WTC11 (cell line): ENCODE measurements around the gene UBE2V1. TPM values are rescaled to one million over a fixed set of nuclear protein-coding genes. Genes with fewer than 3 reads are reported as not detected.
A peak's percentile ranks its signal among the peaks of the same experiment; 100 is the strongest.

Experiments used
- ATAC-seq: fragments of 200-7000 bp; cut with Tn5 transposase; 2 replicates; pipeline ENCODE4 v1.10.0; 2021; ENCODE audit warnings: mild to moderate bottlenecking, moderate library complexity
- CTCF ChIA-PET: fragments of 300-600 bp; sonication (Branson Sonifier 250); formaldehyde crosslinking; loops from one replicate; lab custom pipeline; 2021; ENCODE audit warnings: antibody characterized with exemption; lab: Charles Lee
- POLR2A ChIA-PET: fragments of 350-600 bp; sonication (Branson Sonifier 250); formaldehyde crosslinking; loops from one replicate; lab custom pipeline; 2021; ENCODE audit warnings: antibody characterized with exemption; lab: Charles Lee
- DNase-seq: peaks from one replicate; pipeline ENCODE4 v3.0.0; 2021; ENCODE audit warnings: low spot score
- H3K27ac Mint-ChIP-seq: 2 replicates; pipeline ENCODE4 v1.8.0; 2021; ENCODE audit warnings: mixed read lengths
- H3K27me3 Mint-ChIP-seq: 2 replicates; pipeline ENCODE4 v1.8.0; 2021; ENCODE audit warnings: low read depth, mild to moderate bottlenecking, moderate library complexity, mixed read lengths
- H3K36me3 Mint-ChIP-seq: 2 replicates; pipeline ENCODE4 v1.8.0; 2021; ENCODE audit warnings: mixed read lengths
- H3K4me1 Mint-ChIP-seq: 2 replicates; pipeline ENCODE4 v1.8.0; 2022; ENCODE audit warnings: mixed read lengths
- H3K4me3 Mint-ChIP-seq: 2 replicates; pipeline ENCODE4 v1.8.0; 2021; ENCODE audit warnings: mild to moderate bottlenecking, moderate library complexity, mixed read lengths
- H3K9me3 Mint-ChIP-seq: 2 replicates; pipeline ENCODE4 v1.8.0; 2021; ENCODE audit warnings: mixed read lengths
- CREM ChIP-seq: sonication (generic); formaldehyde crosslinking; IDR thresholded peaks from 2 replicates; pipeline ENCODE4 v1.8.1; 2022; ENCODE audit warnings: mild to moderate bottlenecking, missing genetic modification reagents, moderate library complexity
- ELF4 ChIP-seq: sonication (generic); formaldehyde crosslinking; IDR thresholded peaks from 2 replicates; pipeline ENCODE4 v1.8.1; 2022; ENCODE audit warnings: low read depth, mild to moderate bottlenecking, moderate library complexity, missing genetic modification reagents
- FOXK1 ChIP-seq: sonication (generic); formaldehyde crosslinking; IDR thresholded peaks from 2 replicates; pipeline ENCODE4 v1.8.0; 2022; ENCODE audit warnings: mild to moderate bottlenecking, moderate library complexity, missing genetic modification reagents
- GABPB1 ChIP-seq: sonication (generic); formaldehyde crosslinking; IDR thresholded peaks from 2 replicates; pipeline ENCODE4 v1.8.1; 2023; ENCODE audit warnings: mild to moderate bottlenecking, missing genetic modification reagents
- GRHL2 ChIP-seq: fragments of 250-450 bp; sonication (Bioruptor Pico); IDR thresholded peaks from 2 replicates; pipeline ENCODE4 v1.8.0; 2022; ENCODE audit warnings: mild to moderate bottlenecking, moderate library complexity; ENCODE audit not compliant: insufficient replicate concordance, severe bottlenecking
- HMGA2 ChIP-seq: fragments of 250-450 bp; sonication (Bioruptor Pico); IDR thresholded peaks from 2 replicates; pipeline ENCODE4 v1.4.0; 2021; ENCODE audit warnings: mild to moderate bottlenecking, moderate library complexity
- IRF2 ChIP-seq: sonication (generic); formaldehyde crosslinking; IDR thresholded peaks from 2 replicates; pipeline ENCODE4 v1.8.0; 2022; ENCODE audit warnings: low read depth, missing genetic modification reagents, borderline replicate concordance
- MXD4 ChIP-seq: fragments of 250-450 bp; sonication (Bioruptor Pico); IDR thresholded peaks from 2 replicates; pipeline ENCODE4 v1.8.0; 2021; ENCODE audit warnings: mild to moderate bottlenecking, moderate library complexity, borderline replicate concordance
- MYBL2 ChIP-seq: sonication (generic); formaldehyde crosslinking; IDR thresholded peaks from 2 replicates; pipeline ENCODE4 v1.8.1; 2023; ENCODE audit warnings: mild to moderate bottlenecking, moderate library complexity, missing genetic modification reagents
- NR1H2 ChIP-seq: sonication (generic); formaldehyde crosslinking; IDR thresholded peaks from 2 replicates; pipeline ENCODE4 v1.9.0; 2021; ENCODE audit warnings: mild to moderate bottlenecking, moderate library complexity, missing genetic modification reagents
- NR2C2 ChIP-seq: sonication (generic); formaldehyde crosslinking; IDR thresholded peaks from 2 replicates; pipeline ENCODE4 v1.8.0; 2022; ENCODE audit warnings: mild to moderate bottlenecking, missing genetic modification reagents
- TCF7 ChIP-seq: sonication (generic); formaldehyde crosslinking; IDR thresholded peaks from 2 replicates; pipeline ENCODE4 v1.8.0; 2022; ENCODE audit warnings: mild to moderate bottlenecking, low read depth, missing genetic modification reagents, moderate library complexity
- TP53 ChIP-seq: sonication (generic); formaldehyde crosslinking; IDR thresholded peaks from 2 replicates; pipeline ENCODE4 v1.8.1; 2023; ENCODE audit warnings: mild to moderate bottlenecking, missing genetic modification reagents
- ZBTB21 ChIP-seq: sonication (generic); formaldehyde crosslinking; IDR thresholded peaks from 2 replicates; pipeline ENCODE4 v1.8.1; 2023; ENCODE audit warnings: mild to moderate bottlenecking, missing genetic modification reagents, borderline replicate concordance
- ZNF121 ChIP-seq: sonication (generic); formaldehyde crosslinking; IDR thresholded peaks from 2 replicates; pipeline ENCODE4 v1.8.0; 2023; ENCODE audit warnings: missing genetic modification reagents
- ZNF138 ChIP-seq: sonication (generic); formaldehyde crosslinking; conservative IDR thresholded peaks from 2 replicates; pipeline ENCODE4 v1.8.1; 2022; ENCODE audit warnings: mild to moderate bottlenecking, moderate library complexity, missing genetic modification reagents
- ZNF317 ChIP-seq: sonication (generic); formaldehyde crosslinking; IDR thresholded peaks from 2 replicates; pipeline ENCODE4 v1.8.1; 2023; ENCODE audit warnings: low read depth, mild to moderate bottlenecking, moderate library complexity, missing genetic modification reagents, borderline replicate concordance
- ZNF416 ChIP-seq: fragments of 250-450 bp; sonication (Bioruptor Pico); IDR thresholded peaks from 2 replicates; pipeline ENCODE4 v1.9.0; 2021; ENCODE audit warnings: mild to moderate bottlenecking, inconsistent platforms
- ZNF423 ChIP-seq: fragments of 250-450 bp; sonication (Bioruptor Pico); IDR thresholded peaks from 2 replicates; pipeline ENCODE4 v2.1.2; 2022; ENCODE audit warnings: mild to moderate bottlenecking, moderate library complexity
- ZNF671 ChIP-seq: fragments of 250-450 bp; sonication (Bioruptor Pico); IDR thresholded peaks from 2 replicates; pipeline ENCODE4 v1.8.0; 2021; ENCODE audit warnings: mild to moderate bottlenecking
- total RNA-seq: library from RNA; stranded (reverse); gene quantifications from 3 replicates; pipeline ENCODE4 v1.2.3, GENCODE V29; 2021
- TF ChIP-seq, protein P1 (sequence below): sonication (generic); formaldehyde crosslinking; IDR thresholded peaks from 2 replicates; pipeline ENCODE4 v1.8.1; 2022; ENCODE audit warnings: low read depth, missing genetic modification reagents, borderline replicate concordance
- TF ChIP-seq, protein P2 (sequence below): fragments of 200-600 bp; IDR thresholded peaks from 2 replicates; pipeline ENCODE4 v1.8.0; 2022; ENCODE audit warnings: antibody characterized with exemption
- TF ChIP-seq, protein P3 (sequence below): fragments of 250-450 bp; sonication (Bioruptor Pico); IDR thresholded peaks from 2 replicates; pipeline ENCODE4 v1.9.0; 2021; ENCODE audit warnings: mild to moderate bottlenecking
- TF ChIP-seq, protein P4 (sequence below): sonication (generic); formaldehyde crosslinking; IDR thresholded peaks from 2 replicates; pipeline ENCODE4 v1.8.1; 2022; ENCODE audit warnings: mild to moderate bottlenecking, missing genetic modification reagents, moderate library complexity, borderline replicate concordance
- TF ChIP-seq, protein P5 (sequence below): sonication (generic); formaldehyde crosslinking; IDR thresholded peaks from 2 replicates; pipeline ENCODE4 v1.8.0; 2022; ENCODE audit warnings: mild to moderate bottlenecking, missing genetic modification reagents

Gene UBE2V1
- total RNA-seq, 1 experiment from 2014 or later = 144 TPM

DNA sequence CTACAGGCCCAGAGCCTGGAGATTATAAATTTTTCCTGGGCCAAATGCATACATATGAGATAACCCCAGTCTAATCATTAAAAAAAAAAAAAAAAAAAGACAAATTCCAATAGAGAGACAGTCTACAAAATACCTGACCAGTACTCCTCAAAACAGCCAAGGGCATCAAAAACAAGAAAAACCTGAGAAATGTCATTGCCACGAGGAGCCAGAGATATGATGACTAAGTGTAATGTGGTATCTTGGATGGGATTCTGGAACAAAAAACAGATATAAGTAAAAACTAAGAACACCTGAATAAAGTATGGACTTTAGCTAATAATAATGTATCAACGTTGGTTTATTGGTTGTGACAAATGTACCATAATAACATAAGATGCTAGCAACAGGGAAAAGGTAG, 24.9 kb downstream of the UBE2V1 start:
- Mint-ChIP-seq H3K27me3 (no peaks in the 10 kb centered on the region), H3K4me1 (peaks cover 27% of the 10 kb centered on the region), H3K36me3 (peaks cover 16% of the 10 kb centered on the region), H3K9me3 (no peaks in the 10 kb centered on the region), H3K4me3 (no peak overlapping the region), H3K27ac (no peak overlapping the region)
- no peak for ATAC-seq
- ChIA-PET POLR2A (interaction anchor here (0.7 kb wide), 1 partner anchor 103 kb away, joined by 5 read pairs; no protein-coding TSS in a partner anchor), CTCF (interaction anchor here (0.8 kb wide), 1 partner anchor 109 kb away, joined by 3 read pairs; no protein-coding TSS in a partner anchor)
- TF ChIP-seq ZNF121 (CRISPR knock-in tag) (no peak), FOXK1 (no peak), CREM (CRISPR knock-in tag) (no peak), ELF4 (CRISPR knock-in tag) (no peak), TP53 (CRISPR knock-in tag) (no peak), MYBL2 (CRISPR knock-in tag) (no peak), HMGA2 (CRISPR knock-in tag) (no peak), IRF2 (no peak), TCF7 (CRISPR knock-in tag) (no peak), NR2C2 (CRISPR knock-in tag) (no peak), GRHL2 (CRISPR knock-in tag) (no peak)
- TF ChIP-seq, protein P1, sequence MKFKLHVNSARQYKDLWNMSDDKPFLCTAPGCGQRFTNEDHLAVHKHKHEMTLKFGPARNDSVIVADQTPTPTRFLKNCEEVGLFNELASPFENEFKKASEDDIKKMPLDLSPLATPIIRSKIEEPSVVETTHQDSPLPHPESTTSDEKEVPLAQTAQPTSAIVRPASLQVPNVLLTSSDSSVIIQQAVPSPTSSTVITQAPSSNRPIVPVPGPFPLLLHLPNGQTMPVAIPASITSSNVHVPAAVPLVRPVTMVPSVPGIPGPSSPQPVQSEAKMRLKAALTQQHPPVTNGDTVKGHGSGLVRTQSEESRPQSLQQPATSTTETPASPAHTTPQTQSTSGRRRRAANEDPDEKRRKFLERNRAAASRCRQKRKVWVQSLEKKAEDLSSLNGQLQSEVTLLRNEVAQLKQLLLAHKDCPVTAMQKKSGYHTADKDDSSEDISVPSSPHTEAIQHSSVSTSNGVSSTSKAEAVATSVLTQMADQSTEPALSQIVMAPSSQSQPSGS = no peak
- DNase-seq = no peak

DNA sequence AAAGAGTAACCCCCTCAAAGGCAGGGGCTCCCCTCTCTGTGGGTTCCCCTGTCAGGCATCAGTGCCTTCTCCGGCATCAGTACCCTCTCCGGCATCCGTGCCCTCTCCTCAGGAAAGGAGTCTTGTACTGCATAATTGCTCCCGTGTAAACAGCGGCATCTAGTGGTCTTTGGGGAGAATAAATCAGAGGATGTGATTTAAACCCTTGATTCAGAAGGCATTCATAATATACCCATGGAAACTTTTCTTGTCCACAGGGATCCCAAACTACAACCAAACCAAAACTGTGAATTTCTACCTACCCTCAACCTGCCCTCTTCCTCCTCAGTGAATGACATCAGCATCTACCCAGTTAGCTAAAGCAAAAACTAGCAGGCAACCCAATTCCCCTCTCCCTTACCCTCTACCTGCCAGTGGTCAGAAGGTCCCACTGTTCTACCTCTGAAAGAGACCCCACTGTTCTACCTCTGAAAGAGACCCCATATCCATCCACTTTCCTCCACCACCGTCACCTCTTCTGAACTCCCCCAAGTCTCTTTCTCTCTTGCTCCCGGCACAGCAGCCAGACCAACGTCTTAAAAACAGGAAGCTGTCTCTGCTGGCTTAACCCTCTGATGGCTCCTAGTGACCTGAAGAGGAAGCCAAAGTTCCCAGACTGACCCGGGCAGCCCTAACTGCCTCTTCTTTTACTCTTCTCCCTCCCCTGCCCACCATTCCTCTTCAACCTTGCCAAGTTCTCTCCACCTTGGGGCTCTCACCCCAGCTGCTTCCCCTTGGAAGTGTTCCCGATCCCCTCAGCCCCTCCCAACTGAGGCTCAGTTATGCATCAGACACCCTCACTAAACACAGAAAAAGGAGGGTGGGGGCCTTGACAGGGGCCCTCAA, 27.2 kb downstream of the UBE2V1 start:
- POLR2A ChIA-PET = interaction anchor here (0.6 to 1.0 kb wide), 2 partner anchors 20 to 170 kb away, joined by 3 to 7 read pairs; no protein-coding TSS in a partner anchor
- Mint-ChIP-seq H3K27ac (peak overlapping the region; percentile 87), H3K4me3 (peak overlapping the region; percentile 31), H3K9me3 (no peaks in the 10 kb centered on the region), H3K27me3 (no peaks in the 10 kb centered on the region), H3K36me3 (peaks cover 25% of the 10 kb centered on the region), H3K4me1 (peaks cover 27% of the 10 kb centered on the region)
- peak; percentile 50 for DNase-seq
- peak; percentile 90 for ATAC-seq
- CTCF ChIA-PET = interaction anchor here (0.6 to 5.8 kb wide), 25 partner anchors 9 to 477 kb away, joined by 3 to 47 read pairs (median 5); partner anchors contain the start of genes PEDS1, SNAI1 and UBE2V1
- TF ChIP-seq, protein P2, sequence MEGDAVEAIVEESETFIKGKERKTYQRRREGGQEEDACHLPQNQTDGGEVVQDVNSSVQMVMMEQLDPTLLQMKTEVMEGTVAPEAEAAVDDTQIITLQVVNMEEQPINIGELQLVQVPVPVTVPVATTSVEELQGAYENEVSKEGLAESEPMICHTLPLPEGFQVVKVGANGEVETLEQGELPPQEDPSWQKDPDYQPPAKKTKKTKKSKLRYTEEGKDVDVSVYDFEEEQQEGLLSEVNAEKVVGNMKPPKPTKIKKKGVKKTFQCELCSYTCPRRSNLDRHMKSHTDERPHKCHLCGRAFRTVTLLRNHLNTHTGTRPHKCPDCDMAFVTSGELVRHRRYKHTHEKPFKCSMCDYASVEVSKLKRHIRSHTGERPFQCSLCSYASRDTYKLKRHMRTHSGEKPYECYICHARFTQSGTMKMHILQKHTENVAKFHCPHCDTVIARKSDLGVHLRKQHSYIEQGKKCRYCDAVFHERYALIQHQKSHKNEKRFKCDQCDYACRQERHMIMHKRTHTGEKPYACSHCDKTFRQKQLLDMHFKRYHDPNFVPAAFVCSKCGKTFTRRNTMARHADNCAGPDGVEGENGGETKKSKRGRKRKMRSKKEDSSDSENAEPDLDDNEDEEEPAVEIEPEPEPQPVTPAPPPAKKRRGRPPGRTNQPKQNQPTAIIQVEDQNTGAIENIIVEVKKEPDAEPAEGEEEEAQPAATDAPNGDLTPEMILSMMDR = peak; percentile 62
- TF ChIP-seq GABPB1 = no peak

DNA sequence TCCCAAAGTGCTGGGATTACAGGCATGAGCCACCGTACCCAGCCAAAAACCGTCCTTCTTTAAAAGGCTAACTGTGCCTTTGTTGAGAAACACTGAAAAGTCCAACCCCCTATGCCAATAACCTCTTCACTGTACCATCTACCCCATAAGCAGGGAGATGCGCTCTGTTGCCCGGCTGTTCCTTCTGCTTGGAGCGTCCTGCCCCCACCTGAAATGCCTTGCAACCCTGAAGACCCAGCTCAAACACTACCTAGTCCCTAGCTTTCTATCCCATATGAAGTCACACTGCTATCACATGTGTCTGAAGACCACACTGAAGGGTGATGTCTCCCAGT, 27.8 kb downstream of the UBE2V1 start:
- ATAC-seq = peak; percentile 9; the same call in 1 of the 2 replicates
- no peaks in the 10 kb centered on the region for H3K27me3 Mint-ChIP-seq
- peaks cover 20% of the 10 kb centered on the region for H3K36me3 Mint-ChIP-seq
- H3K4me3 Mint-ChIP-seq = no peak overlapping the region
- peaks cover 27% of the 10 kb centered on the region for H3K4me1 Mint-ChIP-seq
- ChIA-PET CTCF (interaction anchor here (0.6 to 5.8 kb wide), 15 partner anchors 9 to 476 kb away, joined by 3 to 47 read pairs (median 6); partner anchors contain the start of genes PEDS1 and UBE2V1), POLR2A (interaction anchor here (0.6 kb wide), 1 partner anchor 169 kb away, joined by 7 read pairs; no protein-coding TSS in a partner anchor)
- no peak for DNase-seq
- H3K27ac Mint-ChIP-seq = peak overlapping the region; percentile 82; the same call in 1 of the 2 replicates
- TF ChIP-seq ZNF416 (no peak), HMGA2 (CRISPR knock-in tag) (no peak), ZBTB21 (CRISPR knock-in tag) (no peak), TP53 (CRISPR knock-in tag) (no peak), ZNF423 (CRISPR knock-in tag) (no peak), MXD4 (CRISPR knock-in tag) (no peak), NR1H2 (CRISPR knock-in tag) (no peak), GRHL2 (CRISPR knock-in tag) (no peak), ZNF138 (CRISPR knock-in tag) (no peak), ZNF671 (no peak), CREM (CRISPR knock-in tag) (no peak), ZNF317 (CRISPR knock-in tag) (no peak)
- TF ChIP-seq, protein P3, sequence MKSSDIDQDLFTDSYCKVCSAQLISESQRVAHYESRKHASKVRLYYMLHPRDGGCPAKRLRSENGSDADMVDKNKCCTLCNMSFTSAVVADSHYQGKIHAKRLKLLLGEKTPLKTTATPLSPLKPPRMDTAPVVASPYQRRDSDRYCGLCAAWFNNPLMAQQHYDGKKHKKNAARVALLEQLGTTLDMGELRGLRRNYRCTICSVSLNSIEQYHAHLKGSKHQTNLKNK (CRISPR knock-in tag) = no peak
- TF ChIP-seq, protein P4, sequence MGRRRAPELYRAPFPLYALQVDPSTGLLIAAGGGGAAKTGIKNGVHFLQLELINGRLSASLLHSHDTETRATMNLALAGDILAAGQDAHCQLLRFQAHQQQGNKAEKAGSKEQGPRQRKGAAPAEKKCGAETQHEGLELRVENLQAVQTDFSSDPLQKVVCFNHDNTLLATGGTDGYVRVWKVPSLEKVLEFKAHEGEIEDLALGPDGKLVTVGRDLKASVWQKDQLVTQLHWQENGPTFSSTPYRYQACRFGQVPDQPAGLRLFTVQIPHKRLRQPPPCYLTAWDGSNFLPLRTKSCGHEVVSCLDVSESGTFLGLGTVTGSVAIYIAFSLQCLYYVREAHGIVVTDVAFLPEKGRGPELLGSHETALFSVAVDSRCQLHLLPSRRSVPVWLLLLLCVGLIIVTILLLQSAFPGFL (CRISPR knock-in tag) = no peak
- TF ChIP-seq, protein P5, sequence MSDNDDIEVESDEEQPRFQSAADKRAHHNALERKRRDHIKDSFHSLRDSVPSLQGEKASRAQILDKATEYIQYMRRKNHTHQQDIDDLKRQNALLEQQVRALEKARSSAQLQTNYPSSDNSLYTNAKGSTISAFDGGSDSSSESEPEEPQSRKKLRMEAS (CRISPR knock-in tag) = no peak
- no peaks in the 10 kb centered on the region for H3K9me3 Mint-ChIP-seq
